ENCODE data around the gene CHMP3.

- TF ChIP-seq ELF1 (IDR thresholded peaks at IDR 0.05; ENCODE audit: borderline replicate concordance, low read depth) (no peak), TCF7L2 (IDR thresholded peaks at IDR 0.05; ENCODE audit: borderline replicate concordance, extremely low read depth, insufficient read depth, insufficient read length) (no peak), REST (IDR thresholded peaks at IDR 0.05; ENCODE audit: low read depth) (no peak), CTCF (IDR thresholded peaks at IDR 0.05 in 2 of 3, conservative IDR thresholded peaks at IDR 0.05 in 1 of 3; ENCODE audit: borderline replicate concordance in 1 of 3, insufficient read depth in 1 of 3, low read depth in 2 of 3, low read length in 2 of 3) (no peak), EGR1 (IDR thresholded peaks at IDR 0.05; ENCODE audit: low read depth) (no peak), ZNF274 (IDR thresholded peaks at IDR 0.05; ENCODE audit: low read depth, low read length) (no peak), SRF (IDR thresholded peaks at IDR 0.05; ENCODE audit: low read depth) (no peak), YY1 (IDR thresholded peaks at IDR 0.05; ENCODE audit: extremely low read depth, insufficient replicate concordance, low read depth, low read length) (no peak)
Measured at GRCh38 chr2:86492048-86492453, 71.2 kb downstream of the CHMP3 start.

All from HCT116 (cell line).